CD4-positive, alpha-beta memory T cell (primary cell): ENCODE results near the gene PNMA3. TPM values are rescaled to one million over a fixed set of nuclear protein-coding genes. Genes with fewer than 3 reads are reported as not detected.
"Not testable (repeated sequence)": the region's sequence is repeated elsewhere in the genome, so short reads cannot be mapped to it uniquely, and the experiment has no call there.

Source experiments
- CTCF ChIA-PET: fragments of 350-600 bp; sonication (Branson Sonifier 250); formaldehyde crosslinking; loops from one replicate; lab custom pipeline; 2021; ENCODE audit warnings: inconsistent platforms; ENCODE audit not compliant: partially characterized antibody; lab: Charles Lee
- POLR2A ChIA-PET: fragments of 350-600 bp; sonication (Branson Sonifier 250); formaldehyde crosslinking; loops from one replicate; lab custom pipeline; 2021; ENCODE audit not compliant: partially characterized antibody; lab: Charles Lee
- DNase-seq, 5 donors: peaks; one replicate each; pipeline versions ENCODE4 v3.0.0 to v3.0.0-alpha.2; 2020 to 2022; ENCODE audit warnings: mixed read lengths in 1 of 5
- H3K27ac ChIP-seq: one replicate; pipeline ENCODE4 v1.7.0; 2013; ENCODE audit warnings: low read depth, low read length
- H3K27me3 ChIP-seq: 2 replicates; pipeline ENCODE4 v1.7.0; 2013; ENCODE audit warnings: mild to moderate bottlenecking, low read length, moderate library complexity; ENCODE audit not compliant: insufficient read depth
- H3K36me3 ChIP-seq: 2 replicates; pipeline ENCODE4 v1.7.0; 2013; ENCODE audit warnings: mild to moderate bottlenecking, low read length, moderate library complexity; ENCODE audit not compliant: insufficient read depth
- H3K4me1 ChIP-seq: 2 replicates; pipeline ENCODE4 v1.7.0; 2013; ENCODE audit warnings: mild to moderate bottlenecking, low read length, moderate library complexity; ENCODE audit not compliant: insufficient read depth
- H3K4me3 ChIP-seq, 2 donors: one replicate each; pipeline ENCODE4 v1.7.0; 2013; ENCODE audit warnings: low read length in 2 of 2, mild to moderate bottlenecking in 1 of 2
- H3K9me3 ChIP-seq, 2 donors: one replicate each; pipeline ENCODE4 v1.7.0; 2013; ENCODE audit warnings: low read length in 2 of 2, control low read depth in 1 of 2; ENCODE audit not compliant: control insufficient read depth in 1 of 2
- H3K27ac Mint-ChIP-seq, 7 donors: one replicate each; pipeline ENCODE4 v1.8.0; 2020 to 2021; ENCODE audit warnings: mixed read lengths in 7 of 7, mild to moderate bottlenecking in 6 of 7, inconsistent platforms in 3 of 7, moderate library complexity in 3 of 7
- H3K27me3 Mint-ChIP-seq, 2 donors: one replicate each; pipeline ENCODE4 v1.8.0; 2020 to 2021; ENCODE audit warnings: mixed read lengths in 2 of 2
- H3K36me3 Mint-ChIP-seq, 2 donors: one replicate each; pipeline ENCODE4 v1.8.0; 2020 to 2021; ENCODE audit warnings: mixed read lengths in 2 of 2, inconsistent platforms in 1 of 2, mild to moderate bottlenecking in 1 of 2
- H3K4me1 Mint-ChIP-seq, 4 donors: one replicate each; pipeline ENCODE4 v1.8.0; 2020 to 2021; ENCODE audit warnings: mixed read lengths in 4 of 4, mild to moderate bottlenecking in 1 of 4
- H3K4me3 Mint-ChIP-seq, 8 donors: one replicate each; pipeline ENCODE4 v1.8.0; 2020 to 2021; ENCODE audit warnings: mixed read lengths in 8 of 8, mild to moderate bottlenecking in 7 of 8, moderate library complexity in 6 of 8, inconsistent platforms in 3 of 8
- H3K9me3 Mint-ChIP-seq, 8 donors: one replicate each; pipeline ENCODE4 v1.8.0; 2020 to 2021; ENCODE audit warnings: mixed read lengths in 8 of 8, mild to moderate bottlenecking in 5 of 8, inconsistent platforms in 3 of 8, moderate library complexity in 1 of 8
- intact Hi-C: fragments of 100-400 bp; cut with micrococcal nuclease; formaldehyde crosslinking; loops from one replicate; pipeline ENCODE4 v1.15.1; 2023
- polyA plus RNA-seq, 2 donors: library from polyadenylated mRNA; unstranded; fragments of 300-500 nt; fragmentation: Illumina TruSeq; gene quantifications; one replicate each; pipeline ENCODE4 v1.2.3, GENCODE V29; 2021
- total RNA-seq, 2 experiments: library from RNA; stranded (reverse); gene quantifications; one replicate each; pipeline ENCODE4 v1.2.3, GENCODE V29; 2021

The PNMA3 gene
- total and polyA plus RNA-seq, 4 experiments from 2014 or later: 0.21 to 14.3 (median 5.9) TPM

GRCh38 chrX:153071909-153072583 is 15.8 kb downstream of the PNMA3 start, which contains the start of gene PNMA6A:
Gene PNMA6A, plus strand, starts transcription at chrX:153072454. Its CDS starts 609 bp downstream, at chrX:153073063.
- H3K4me1 Mint-ChIP-seq, H3K36me3 ChIP-seq, H3K9me3 ChIP-seq, H3K4me3 ChIP-seq, intact Hi-C loops, DNase-seq, H3K27me3 ChIP-seq, H3K9me3 Mint-ChIP-seq, H3K27ac Mint-ChIP-seq, H3K27ac ChIP-seq, POLR2A ChIA-PET, H3K4me1 ChIP-seq, H3K36me3 Mint-ChIP-seq, H3K4me3 Mint-ChIP-seq, CTCF ChIA-PET, H3K27me3 Mint-ChIP-seq: not testable (repeated sequence)

GRCh38 chrX:153073331-153073730 is 17.1 kb downstream of the PNMA3 start:
- not testable (repeated sequence) for H3K27ac Mint-ChIP-seq, H3K4me3 Mint-ChIP-seq

GRCh38 chrX:153074262-153074899 is 18.1 kb downstream of the PNMA3 start:
- Histone ChIP-seq H3K9me3 (no peaks in the 10 kb centered on the region), H3K4me1 (no peaks in the 10 kb centered on the region), H3K36me3 (no peaks in the 10 kb centered on the region), H3K27ac (no peak overlapping the region), H3K27me3 (no peaks in the 10 kb centered on the region), H3K4me3 (no peak overlapping the region)
- no peaks in the 10 kb centered on the region for H3K4me1 Mint-ChIP-seq
- no peaks in the 10 kb centered on the region for H3K9me3 Mint-ChIP-seq
- no peaks in the 10 kb centered on the region for H3K36me3 Mint-ChIP-seq
- no peaks in the 10 kb centered on the region for H3K27me3 Mint-ChIP-seq
- no peak for DNase-seq
- peak overlapping the region in 1 of 8 donors; percentile 39 for H3K4me3 Mint-ChIP-seq
- no peak overlapping the region for H3K27ac Mint-ChIP-seq
- ChIA-PET POLR2A (no interaction called here), CTCF (no interaction called here)
- intact Hi-C loops: no loop called here

More at GRCh38 chrX:153073331-153073730, 17.1 kb downstream of the PNMA3 start:
- H3K4me3 ChIP-seq, H3K27me3 ChIP-seq, H3K4me1 Mint-ChIP-seq, H3K4me1 ChIP-seq, H3K9me3 Mint-ChIP-seq, H3K36me3 ChIP-seq, DNase-seq, H3K36me3 Mint-ChIP-seq, intact Hi-C loops, CTCF ChIA-PET, H3K27me3 Mint-ChIP-seq, POLR2A ChIA-PET, H3K27ac ChIP-seq, H3K9me3 ChIP-seq: not testable (repeated sequence)

GRCh38 chrX:153074935-153075334 is 18.7 kb downstream of the PNMA3 start:
- no peaks in the 10 kb centered on the region for H3K4me1 Mint-ChIP-seq
- no peaks in the 10 kb centered on the region for H3K36me3 Mint-ChIP-seq
- POLR2A ChIA-PET: interaction anchor here (0.6 kb wide), 1 partner anchor 254 kb away, joined by 3 read pairs; no protein-coding TSS in a partner anchor
- Histone ChIP-seq H3K4me3 (no peak overlapping the region), H3K36me3 (no peaks in the 10 kb centered on the region), H3K4me1 (no peaks in the 10 kb centered on the region), H3K27me3 (no peaks in the 10 kb centered on the region), H3K9me3 (no peaks in the 10 kb centered on the region), H3K27ac (no peak overlapping the region)
- H3K27me3 Mint-ChIP-seq: no peaks in the 10 kb centered on the region
- peak overlapping the region in 2 of 8 donors; percentile 29 to 39 for H3K4me3 Mint-ChIP-seq
- H3K27ac Mint-ChIP-seq: no peak overlapping the region
- no peaks in the 10 kb centered on the region for H3K9me3 Mint-ChIP-seq
- intact Hi-C loops: no loop called here
- no peak for DNase-seq
- CTCF ChIA-PET: no interaction called here

GRCh38 chrX:153075366-153075765 is 19.1 kb downstream of the PNMA3 start:
- Mint-ChIP-seq H3K27ac (no peak overlapping the region), H3K4me1 (no peaks in the 10 kb centered on the region), H3K4me3 (no peak overlapping the region), H3K36me3 (no peaks in the 10 kb centered on the region), H3K27me3 (no peaks in the 10 kb centered on the region), H3K9me3 (no peaks in the 10 kb centered on the region)
- DNase-seq: no peak
- ChIA-PET POLR2A (interaction anchor here (0.6 kb wide), 1 partner anchor 254 kb away, joined by 3 read pairs; no protein-coding TSS in a partner anchor), CTCF (no interaction called here)
- Histone ChIP-seq H3K27me3 (no peaks in the 10 kb centered on the region), H3K36me3 (no peaks in the 10 kb centered on the region), H3K9me3 (no peaks in the 10 kb centered on the region), H3K4me3 (no peak overlapping the region), H3K4me1 (no peaks in the 10 kb centered on the region), H3K27ac (no peak overlapping the region)
- intact Hi-C loops: no loop called here

GRCh38 chrX:153077437-153078135 is 21.3 kb downstream of the PNMA3 start:
- CTCF ChIA-PET, H3K27me3 Mint-ChIP-seq, H3K4me1 Mint-ChIP-seq: not testable (repeated sequence)

GRCh38 chrX:153083238-153083923 is 27.1 kb downstream of the PNMA3 start:
- H3K36me3 ChIP-seq, DNase-seq, POLR2A ChIA-PET, H3K4me1 ChIP-seq, H3K9me3 ChIP-seq, H3K27ac ChIP-seq, H3K36me3 Mint-ChIP-seq, H3K4me1 Mint-ChIP-seq, H3K9me3 Mint-ChIP-seq, H3K4me3 ChIP-seq, H3K27ac Mint-ChIP-seq, H3K4me3 Mint-ChIP-seq, intact Hi-C loops, H3K27me3 Mint-ChIP-seq, CTCF ChIA-PET, H3K27me3 ChIP-seq: not testable (repeated sequence)

More at GRCh38 chrX:153077437-153078135, 21.3 kb downstream of the PNMA3 start:
- intact Hi-C loops, H3K36me3 ChIP-seq, POLR2A ChIA-PET, H3K9me3 ChIP-seq, H3K4me1 ChIP-seq, DNase-seq, H3K27ac Mint-ChIP-seq, H3K4me3 ChIP-seq, H3K27ac ChIP-seq, H3K4me3 Mint-ChIP-seq, H3K36me3 Mint-ChIP-seq, H3K9me3 Mint-ChIP-seq, H3K27me3 ChIP-seq: not testable (repeated sequence)
